Testis (tissue), 3 donors: ENCODE measurements around the gene C1orf116. TPM values are rescaled to one million over a fixed set of nuclear protein-coding genes. Genes with fewer than 3 reads are reported as not detected.

ENCODE experiments used
- DNase-seq: peaks from one replicate; pipeline ENCODE4 v3.0.0-alpha.2; 2019
- H3K27ac ChIP-seq, 2 donors: fragments of 200-600 bp; sonication (generic); one replicate each; pipeline ENCODE4 v1.5.1; 2019
- H3K27me3 ChIP-seq: fragments of 200-600 bp; sonication (generic); one replicate; pipeline ENCODE4 v1.5.1; 2019
- H3K36me3 ChIP-seq: fragments of 200-600 bp; sonication (generic); one replicate; pipeline ENCODE4 v1.5.1; 2017; ENCODE audit warnings: low read depth; ENCODE audit errors: missing control alignments
- H3K4me1 ChIP-seq: fragments of 200-600 bp; sonication (generic); one replicate; pipeline ENCODE4 v1.5.1; 2019
- H3K4me3 ChIP-seq, 2 donors: fragments of 200-600 bp; sonication (generic); one replicate each; pipeline ENCODE4 v1.5.1; 2017 to 2019
- H3K9me3 ChIP-seq: fragments of 200-600 bp; sonication (generic); one replicate; pipeline ENCODE4 v1.5.1; 2017
- POLR2A ChIP-seq: fragments of 450-650 bp; IDR thresholded peaks from one replicate; pipeline ENCODE4 v1.6.1; 2017; ENCODE audit warnings: antibody characterized with exemption, mild to moderate bottlenecking, moderate library complexity
- WGBS, 2 donors: methylation state at CpG; one replicate each; pipeline ENCODE4 v1.1.5; 2018; 5-methylcytosine and 5-hydroxymethylcytosine counted together
- intact Hi-C: fragments of 100-400 bp; cut with DNase I; formaldehyde crosslinking; loops from one replicate; pipeline ENCODE4 v1.15.1; 2023; ENCODE audit warnings: low total_unique reads
- polyA plus RNA-seq: library from polyadenylated mRNA; stranded (reverse); fragments of 350-450 nt; fragmentation: Illumina TruSeq; extraction: RNeasy Lipid Tissue Mini Kit (QIAGEN cat#74804); gene quantifications from one replicate; pipeline ENCODE4 v1.2.3, GENCODE V29; 2014; ENCODE audit warnings: low read depth, low replicate concordance; ENCODE audit not compliant: insufficient read depth
- total RNA-seq, 2 donors: library from RNA; depleted of rRNA; stranded (reverse); fragments of >200 nt; gene quantifications; one replicate each; pipeline ENCODE4 v1.2.3, GENCODE V29; 2016
- TF ChIP-seq, protein P1 (sequence below), 3 experiments: fragments of 450-650 bp in 2 of 3; fragments of 200-600 bp in 1 of 3; sonication (generic) in 1 of 3; IDR thresholded peaks; one replicate each; pipeline ENCODE4 v1.5.1; 2016 to 2019; ENCODE audit warnings: antibody characterized with exemption in 3 of 3, mild to moderate bottlenecking in 2 of 3, moderate library complexity in 1 of 3

Gene C1orf116
- total and polyA plus RNA-seq, 3 donors from 2014 or later, result 0.31 to 0.88 (median 0.71) TPM

GRCh38 chr1:207020709-207021107, 11.8 kb downstream of the C1orf116 start:
- Histone ChIP-seq H3K36me3 (no peaks in the 10 kb centered on the region), H3K27ac (no peak overlapping the region), H3K4me1 (peaks cover 14% of the 10 kb centered on the region), H3K4me3 (no peak overlapping the region), H3K27me3 (no peaks in the 10 kb centered on the region), H3K9me3 (no peaks in the 10 kb centered on the region)
- intact Hi-C loops, result no loop called here
- TF ChIP-seq, protein P1, sequence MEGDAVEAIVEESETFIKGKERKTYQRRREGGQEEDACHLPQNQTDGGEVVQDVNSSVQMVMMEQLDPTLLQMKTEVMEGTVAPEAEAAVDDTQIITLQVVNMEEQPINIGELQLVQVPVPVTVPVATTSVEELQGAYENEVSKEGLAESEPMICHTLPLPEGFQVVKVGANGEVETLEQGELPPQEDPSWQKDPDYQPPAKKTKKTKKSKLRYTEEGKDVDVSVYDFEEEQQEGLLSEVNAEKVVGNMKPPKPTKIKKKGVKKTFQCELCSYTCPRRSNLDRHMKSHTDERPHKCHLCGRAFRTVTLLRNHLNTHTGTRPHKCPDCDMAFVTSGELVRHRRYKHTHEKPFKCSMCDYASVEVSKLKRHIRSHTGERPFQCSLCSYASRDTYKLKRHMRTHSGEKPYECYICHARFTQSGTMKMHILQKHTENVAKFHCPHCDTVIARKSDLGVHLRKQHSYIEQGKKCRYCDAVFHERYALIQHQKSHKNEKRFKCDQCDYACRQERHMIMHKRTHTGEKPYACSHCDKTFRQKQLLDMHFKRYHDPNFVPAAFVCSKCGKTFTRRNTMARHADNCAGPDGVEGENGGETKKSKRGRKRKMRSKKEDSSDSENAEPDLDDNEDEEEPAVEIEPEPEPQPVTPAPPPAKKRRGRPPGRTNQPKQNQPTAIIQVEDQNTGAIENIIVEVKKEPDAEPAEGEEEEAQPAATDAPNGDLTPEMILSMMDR (IDR thresholded peaks at IDR 0.05), result no peak
- TF ChIP-seq POLR2A, result no peak
- WGBS, 2 donors, result 77% methylated on average over 4 of the region's 4 CpGs
- DNase-seq, result no peak

DNA sequence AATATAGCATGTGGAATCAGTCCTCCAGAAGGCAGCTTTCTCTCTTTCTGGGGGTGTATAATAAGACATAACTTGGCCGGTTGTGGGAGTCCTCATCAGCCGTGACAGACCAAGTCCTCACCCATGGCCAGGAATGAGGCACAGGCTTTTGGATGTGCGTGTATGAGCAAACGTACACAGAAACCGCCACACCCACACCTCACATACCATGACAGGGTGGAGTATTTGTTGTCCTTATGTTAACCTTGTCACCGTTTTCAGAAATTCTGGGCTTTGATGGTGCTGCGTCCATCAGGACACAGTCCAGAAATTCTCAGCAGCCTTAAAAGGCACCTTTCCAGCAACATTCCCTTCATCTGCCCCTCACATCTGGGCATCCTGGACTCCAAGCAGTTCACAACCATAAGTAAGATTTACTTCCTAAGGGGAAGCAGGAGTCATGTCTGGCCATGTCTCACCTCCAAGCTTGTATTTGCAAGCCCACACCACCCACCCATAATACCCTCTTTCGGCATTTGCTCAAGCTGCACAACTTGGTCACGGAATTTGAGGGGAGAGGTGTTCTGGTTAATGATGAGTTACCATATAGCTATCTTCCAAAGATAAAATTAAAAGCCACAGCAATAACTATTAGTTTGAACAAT, 12.4 kb downstream of the C1orf116 start:
- no peak for DNase-seq
- H3K4me1 ChIP-seq, result peaks cover 10% of the 10 kb centered on the region

GRCh38 chr1:207019661-207020060, 12.9 kb downstream of the C1orf116 start:
- Histone ChIP-seq H3K36me3 (no peaks in the 10 kb centered on the region), H3K9me3 (no peaks in the 10 kb centered on the region), H3K4me1 (peaks cover 4% of the 10 kb centered on the region), H3K27me3 (no peaks in the 10 kb centered on the region), H3K4me3 (no peak overlapping the region), H3K27ac (no peak overlapping the region)
- DNase-seq, result no peak
- intact Hi-C loops, result no loop called here
- TF ChIP-seq POLR2A, result no peak
- TF ChIP-seq, protein P1 (IDR thresholded peaks at IDR 0.05), result no peak
- 25 to 43% methylated on average over 2 of the region's 2 CpGs for WGBS, 2 donors

More for the DNA sequence above, 12.4 kb downstream of the C1orf116 start:
- no peak overlapping the region for H3K4me3 ChIP-seq
- H3K9me3 ChIP-seq, result no peaks in the 10 kb centered on the region
- no peak for TF ChIP-seq POLR2A
- TF ChIP-seq, protein P1 (IDR thresholded peaks at IDR 0.05), result no peak
- H3K27ac ChIP-seq, result no peak overlapping the region
- intact Hi-C loops, result no loop called here
- H3K27me3 ChIP-seq, result no peaks in the 10 kb centered on the region
- WGBS, 2 donors, result 87 to 96% methylated on average over 9 of the region's 9 CpGs
- no peaks in the 10 kb centered on the region for H3K36me3 ChIP-seq

DNA sequence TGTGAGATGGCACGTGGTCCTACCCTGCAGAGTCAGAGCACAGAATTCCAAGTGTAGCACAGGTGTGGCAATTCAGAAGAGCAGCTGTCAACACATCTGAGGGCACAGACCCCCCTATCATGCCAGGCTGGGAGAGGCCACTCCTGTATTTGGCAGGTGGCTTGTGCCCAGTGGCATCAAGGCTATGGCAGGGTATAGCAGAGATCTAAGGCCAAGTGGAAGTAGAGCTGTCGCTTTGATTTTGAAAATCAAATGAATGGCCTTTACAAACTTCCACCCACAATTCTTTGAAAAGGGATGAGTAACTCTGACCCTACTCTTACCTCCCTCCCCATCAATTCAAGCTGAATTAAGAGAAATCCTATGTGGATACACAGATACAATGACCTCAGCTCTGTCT, 13.4 kb downstream of the C1orf116 start:
- WGBS, 2 donors, result 86 to 98% methylated on average over 1 to 2 of the region's 2 CpGs
- Histone ChIP-seq H3K4me3 (no peak overlapping the region), H3K36me3 (no peaks in the 10 kb centered on the region), H3K27me3 (no peaks in the 10 kb centered on the region), H3K9me3 (no peaks in the 10 kb centered on the region), H3K4me1 (no peaks in the 10 kb centered on the region), H3K27ac (no peak overlapping the region)
- intact Hi-C loops, result no loop called here
- DNase-seq, result no peak
- TF ChIP-seq POLR2A, result no peak
- TF ChIP-seq, protein P1 (IDR thresholded peaks at IDR 0.05), result no peak

- Histone ChIP-seq H3K36me3 (no peaks in the 10 kb centered on the region), H3K4me3 (no peak overlapping the region), H3K4me1 (no peaks in the 10 kb centered on the region), H3K9me3 (no peaks in the 10 kb centered on the region), H3K27ac (no peak overlapping the region), H3K27me3 (no peaks in the 10 kb centered on the region)
- TF ChIP-seq, protein P1 (IDR thresholded peaks at IDR 0.05), result no peak
- no peak for TF ChIP-seq POLR2A
- no peak for DNase-seq
- 90 to 94% methylated on average over 4 of the region's 4 CpGs for WGBS, 2 donors
- intact Hi-C loops, result no loop called here
Observed at GRCh38 chr1:207018707-207019106, 13.8 kb downstream of the C1orf116 start.
